ENCODE results near the gene NSFL1C.

Gene NSFL1C

GRCh38 chr20:1484438-1485116 is 17.9 kb upstream of the NSFL1C start:
- no peak for DNase-seq (ENCODE audit: low spot score)

- no peak for DNase-seq (ENCODE audit: low spot score)
These were observed 13.4 kb upstream of the NSFL1C start for GRCh38 chr20:1479831-1480595.

DNA sequence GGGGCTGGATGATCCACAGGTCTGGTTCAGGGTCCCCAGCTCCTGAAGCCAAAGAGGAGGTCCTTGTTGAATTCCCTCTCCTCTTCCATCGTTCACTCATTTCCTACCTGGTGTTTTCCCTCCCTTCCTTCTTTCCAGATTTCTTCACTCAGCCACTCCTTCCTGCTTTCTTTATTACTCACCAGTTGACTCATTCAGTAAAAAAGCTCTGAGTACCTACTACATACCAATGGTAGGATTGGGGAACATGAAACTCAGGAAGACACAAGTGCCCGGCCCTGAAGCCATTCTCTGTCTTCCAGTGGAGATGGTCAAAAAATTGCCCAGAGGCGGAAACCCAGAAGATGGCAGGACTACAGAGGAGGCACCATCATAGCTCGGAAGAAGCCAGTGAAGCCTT is 11.9 kb upstream of the NSFL1C start:
- DNase-seq (ENCODE audit: low spot score), result no peak

- no peak for DNase-seq (ENCODE audit: low spot score)
These were observed 11.3 kb upstream of the NSFL1C start for GRCh38 chr20:1477896-1478490.

DNA sequence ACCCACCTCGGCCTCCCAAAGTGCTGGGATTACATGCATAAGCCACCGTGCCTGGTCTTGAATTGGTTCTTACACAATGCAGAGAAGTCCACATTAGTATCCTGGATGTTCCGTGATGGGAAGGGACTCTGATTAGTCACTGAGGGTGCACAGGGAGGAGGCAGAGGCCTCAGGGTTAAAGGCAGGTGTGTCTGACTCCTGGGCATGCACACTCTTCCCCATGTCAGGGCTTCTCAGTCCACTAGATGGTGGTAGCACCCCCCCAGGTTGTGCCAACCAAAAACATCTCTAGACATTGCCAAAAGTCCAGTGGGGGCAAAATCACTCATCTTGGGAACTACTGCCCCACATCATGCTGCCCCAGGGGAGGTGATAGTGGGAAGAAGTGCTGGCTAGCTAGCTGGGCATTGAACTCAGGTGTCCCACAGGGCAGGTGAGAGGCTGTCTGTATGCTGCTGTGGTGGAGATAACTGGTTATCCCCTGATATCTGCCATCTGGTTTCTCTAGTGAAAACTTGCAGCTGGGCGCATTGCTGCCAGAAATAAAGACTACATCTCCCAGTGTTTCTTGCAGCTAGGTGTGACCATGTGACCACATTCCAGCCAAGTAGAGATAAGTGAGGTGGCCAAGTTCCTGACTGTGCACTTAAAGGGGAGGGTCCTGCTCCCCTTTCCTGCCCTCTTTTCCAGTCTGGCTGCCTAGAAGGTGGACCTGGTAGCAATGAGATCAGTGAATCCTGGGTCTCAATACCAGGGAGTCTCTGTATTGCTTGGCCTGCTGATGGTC is 8.4 kb upstream of the NSFL1C start:
- peak; percentile 45 for DNase-seq (ENCODE audit: low spot score)

GRCh38 chr20:1474325-1474724 is 7.7 kb upstream of the NSFL1C start:
- no peak for DNase-seq (ENCODE audit: low spot score)

DNA sequence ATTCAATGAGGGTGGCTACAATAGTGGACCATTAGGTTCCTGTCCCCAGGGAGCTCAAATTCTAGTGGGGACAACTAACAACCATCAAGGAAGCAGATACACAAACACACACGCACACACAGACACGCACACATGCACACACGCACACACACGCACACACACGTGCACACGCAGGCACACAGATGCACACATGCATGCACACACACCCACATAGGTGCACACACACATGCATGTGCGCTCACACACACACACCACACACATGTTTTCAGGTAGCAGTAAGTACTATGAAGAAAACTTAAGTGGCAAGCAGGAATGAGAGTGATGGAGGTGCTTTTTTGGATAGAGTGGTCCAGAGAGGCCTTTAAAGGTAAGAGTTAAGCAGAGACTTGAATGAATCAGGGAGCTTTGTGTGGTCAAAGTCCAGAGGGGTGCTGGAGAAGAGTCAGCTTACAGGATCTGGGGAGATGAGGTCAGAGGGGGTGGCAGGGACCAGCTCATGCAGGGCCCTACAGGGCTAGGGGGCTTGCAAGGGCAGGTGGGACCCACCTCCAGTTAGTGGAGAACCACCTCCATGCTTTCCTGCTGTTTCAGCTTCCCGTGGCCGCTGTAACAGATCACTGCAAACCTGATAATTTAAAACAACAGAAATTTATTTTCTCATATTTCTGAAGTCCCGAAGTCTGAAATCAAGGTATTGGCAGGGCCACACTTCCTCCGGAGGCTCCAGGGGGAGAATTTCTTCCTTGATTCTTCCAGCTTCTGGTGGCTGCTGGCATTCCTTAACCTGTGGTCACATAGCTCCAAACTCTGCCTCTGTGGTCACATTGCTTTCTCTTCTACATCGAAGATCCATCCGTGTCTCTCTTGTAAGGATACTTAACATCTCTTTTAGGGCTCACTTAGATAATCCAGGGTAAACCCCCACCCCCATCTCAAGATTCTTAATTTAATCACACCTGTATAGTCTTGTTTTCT is 6.9 kb upstream of the NSFL1C start:
- no peak for DNase-seq (ENCODE audit: low spot score)

DNA sequence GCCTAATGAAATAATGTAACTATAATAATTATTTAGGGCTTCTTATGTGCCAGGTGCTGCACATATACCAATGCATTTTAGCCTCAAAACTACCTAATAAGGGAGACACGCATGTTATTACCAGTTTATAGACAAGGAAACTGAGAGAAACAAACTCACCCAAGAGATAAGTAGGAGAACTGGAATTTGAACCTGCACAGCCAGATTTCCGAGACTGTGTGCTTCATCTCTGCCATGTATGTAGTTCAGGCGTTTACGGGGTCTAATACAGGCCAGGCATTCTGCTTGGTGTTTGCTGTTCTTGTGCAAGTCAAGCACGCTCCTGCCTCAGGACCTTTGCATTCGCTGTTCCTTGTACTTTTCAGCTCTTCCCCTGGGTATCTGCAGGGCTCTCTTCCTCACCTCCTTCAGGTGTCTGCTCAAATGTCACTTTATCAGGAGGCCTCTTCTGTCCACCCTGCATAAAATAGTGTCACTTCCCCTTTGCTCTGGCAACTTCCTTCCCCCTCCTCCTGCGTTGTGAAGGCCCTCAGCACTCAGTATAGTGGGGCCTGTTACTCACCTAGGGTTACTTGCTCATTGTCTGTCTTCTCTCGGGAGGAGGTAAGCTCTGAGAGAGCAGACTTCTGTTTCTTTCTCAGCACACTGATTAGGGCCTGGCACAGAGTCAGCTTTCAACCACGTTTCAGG is 6.1 kb upstream of the NSFL1C start:
- no peak for DNase-seq (ENCODE audit: low spot score)

- no peak for DNase-seq (ENCODE audit: low spot score)
These were observed 4.6 kb upstream of the NSFL1C start for GRCh38 chr20:1471242-1471641.

GRCh38 chr20:1469925-1470571 is 3.4 kb upstream of the NSFL1C start:
- peak; percentile 70 for DNase-seq (ENCODE audit: low spot score)

DNA sequence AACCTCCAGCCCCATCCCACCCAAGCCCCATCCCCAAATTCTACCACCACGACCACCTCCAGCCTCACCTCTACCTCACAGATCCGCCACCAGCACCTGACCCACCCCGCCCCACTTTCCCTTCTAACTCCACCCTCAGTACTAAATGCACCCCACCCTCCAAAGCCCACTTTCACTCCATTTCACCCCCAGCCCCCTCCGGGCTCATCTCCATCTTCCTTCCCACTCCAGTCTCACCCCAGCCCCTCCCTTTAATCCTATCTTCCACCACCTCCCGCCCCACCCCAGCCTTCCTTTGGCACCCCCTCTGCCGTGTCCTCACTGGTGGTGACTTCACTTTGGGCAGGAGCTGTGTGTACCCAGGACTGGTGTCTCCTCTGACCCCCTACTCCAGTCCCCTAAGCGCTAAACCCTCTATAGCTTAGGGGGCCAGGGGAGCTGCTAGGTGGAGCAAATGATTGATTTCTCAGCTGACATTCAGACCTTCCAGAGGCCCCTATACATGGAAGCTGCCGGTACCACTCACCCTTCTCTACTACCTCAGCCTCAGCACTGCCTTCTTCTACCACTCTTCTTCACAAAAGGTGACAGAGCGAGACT is 2.8 kb upstream of the NSFL1C start:
- no peak for DNase-seq (ENCODE audit: low spot score)

GRCh38 chr20:1468117-1468624 is 1.5 kb upstream of the NSFL1C start:
- no peak for DNase-seq (ENCODE audit: low spot score)

DNA sequence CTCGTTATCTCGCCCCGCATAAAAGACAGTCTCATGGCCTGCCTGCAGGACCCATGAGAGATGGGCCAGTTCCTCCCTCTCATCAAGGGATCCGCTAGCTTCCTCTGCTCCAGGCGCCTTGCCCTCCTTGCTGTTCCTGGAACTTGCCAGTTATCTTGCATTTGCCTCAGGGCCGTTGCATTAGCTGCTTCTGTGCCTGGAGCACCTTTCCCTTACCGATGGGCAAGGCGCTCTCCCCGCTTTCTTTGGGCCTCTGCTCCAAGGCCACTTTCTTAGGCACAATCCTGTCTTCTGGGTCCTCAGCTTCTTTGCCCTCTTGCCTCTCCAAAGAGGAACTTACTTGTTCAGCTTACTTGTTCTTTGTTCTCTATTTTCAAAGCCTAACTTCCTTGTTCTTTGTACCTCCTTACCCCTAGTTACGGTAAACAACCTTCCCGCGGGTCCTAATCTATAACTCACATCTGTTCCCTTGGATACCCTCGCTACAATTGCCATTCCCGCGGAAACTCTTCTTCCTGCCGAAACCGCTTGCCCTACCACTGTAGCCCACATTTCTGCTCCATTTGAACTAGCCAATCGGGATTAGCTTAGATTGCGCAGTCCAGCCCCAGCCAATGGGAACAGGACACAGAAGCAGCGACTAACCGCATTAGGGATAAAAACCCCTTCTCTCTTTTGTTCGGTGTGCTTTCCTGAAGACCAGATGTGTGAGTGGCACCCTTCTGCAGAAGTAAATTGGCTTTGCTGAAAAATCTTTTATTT is 887 bp upstream of the NSFL1C start:
- DNase-seq (ENCODE audit: low spot score), result no peak

DNA sequence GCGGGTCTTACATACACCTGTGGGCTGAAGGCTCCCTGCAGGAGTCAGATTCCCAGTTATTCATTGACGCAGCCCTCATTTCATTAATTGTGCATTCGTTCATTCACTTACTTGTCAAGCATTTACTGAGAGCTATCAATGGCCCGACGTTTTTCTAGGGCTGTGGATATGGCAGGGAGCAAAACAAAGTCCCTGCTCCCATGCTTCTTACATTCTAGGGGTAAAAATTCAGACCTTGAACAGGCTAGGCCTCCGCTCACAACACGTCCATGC is 369 bp upstream of the NSFL1C start:
- DNase-seq (ENCODE audit: low spot score), result no peak

GRCh38 chr20:1465470-1466210 is 1.0 kb downstream of the NSFL1C start:
- DNase-seq (ENCODE audit: low spot score), result no peak

- no peak for DNase-seq (ENCODE audit: low spot score)
These were observed 2.6 kb downstream of the NSFL1C start for GRCh38 chr20:1463971-1464570.

DNA sequence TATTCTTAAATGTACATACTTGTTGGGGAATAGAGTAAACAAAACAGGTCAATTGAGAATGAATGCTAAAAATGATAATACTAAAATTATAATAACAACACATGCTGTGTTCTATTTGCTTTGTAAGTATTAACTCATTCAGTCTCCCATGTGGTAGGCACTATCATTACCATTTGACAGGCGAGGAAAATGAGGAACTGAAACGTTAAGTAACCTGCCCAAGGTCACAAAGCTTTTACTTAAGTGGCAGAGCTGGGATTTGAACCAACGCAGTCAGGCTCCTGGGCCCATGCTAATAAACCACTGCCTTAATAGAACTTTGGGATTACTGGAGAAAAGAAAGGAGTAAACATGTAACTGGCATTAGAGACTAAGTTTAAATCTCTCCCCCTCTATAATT is 3.8 kb downstream of the NSFL1C start:
- DNase-seq (ENCODE audit: low spot score), result no peak

DNA sequence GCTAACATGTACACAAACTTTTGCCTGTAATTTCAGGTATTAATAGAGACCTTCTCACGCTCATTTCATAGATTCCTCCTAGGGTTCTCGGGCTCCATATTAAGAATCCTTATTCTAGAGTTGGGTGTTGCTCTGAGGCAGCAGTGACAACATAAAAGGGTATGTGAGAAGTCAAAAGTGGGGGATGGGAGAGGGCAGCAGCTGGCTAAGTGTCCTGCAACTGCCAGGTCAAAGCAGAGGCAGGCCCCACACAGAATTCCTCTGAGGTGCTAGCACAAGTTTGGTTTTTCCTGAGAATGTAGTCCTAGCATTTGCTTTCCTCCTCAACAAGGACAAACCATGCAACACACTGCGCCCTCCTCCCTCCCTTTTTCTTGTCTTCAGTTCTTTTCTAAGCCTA is 4.6 kb downstream of the NSFL1C start:
- no peak for DNase-seq (ENCODE audit: low spot score)
